Measurements from ENCODE around the gene APLP2.

DNA sequence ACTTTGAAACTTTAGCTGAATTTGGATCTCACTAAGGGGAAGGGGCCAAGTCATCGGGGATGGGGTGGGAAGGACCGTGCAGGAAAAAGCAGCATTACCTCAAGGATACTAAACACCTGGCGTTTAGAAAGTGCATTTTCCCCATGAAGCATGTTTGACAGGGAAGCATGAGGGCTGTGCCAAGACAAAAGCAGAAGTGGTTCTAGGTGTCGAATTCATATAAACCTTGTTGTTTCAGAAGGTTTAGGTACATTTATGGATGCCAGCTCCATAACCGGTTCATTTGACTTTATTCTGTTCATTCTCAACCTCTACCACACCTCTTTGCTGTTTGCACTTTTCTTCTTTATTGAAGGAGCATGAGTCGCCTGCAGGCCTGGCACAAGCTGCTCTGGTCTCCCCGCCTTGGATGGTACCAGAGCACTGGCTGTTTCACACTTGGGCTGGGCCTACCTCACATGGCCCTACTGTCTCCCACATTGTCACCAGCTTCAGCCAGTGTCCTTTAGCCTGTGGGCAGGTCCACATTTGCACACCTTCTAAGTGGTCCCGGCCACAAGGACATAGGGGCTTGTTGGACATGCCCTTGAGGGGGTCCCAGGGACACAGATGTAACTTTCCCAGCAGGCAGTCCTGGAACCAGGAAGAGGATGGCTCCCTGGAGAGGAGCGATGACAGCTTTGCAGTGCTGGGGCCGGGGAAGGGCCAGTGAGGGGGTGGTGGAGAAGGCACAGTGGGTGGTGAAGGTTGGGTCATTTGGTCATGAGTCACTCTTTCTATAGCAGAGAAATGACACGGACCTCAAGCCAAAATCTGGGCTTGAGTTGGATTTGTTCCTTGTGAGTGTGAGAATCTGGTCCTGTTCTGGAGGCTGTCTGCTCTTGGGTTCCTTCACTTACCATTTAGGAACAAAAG is 86.7 kb downstream of the APLP2 start:
- TF ChIP-seq, protein P1, sequence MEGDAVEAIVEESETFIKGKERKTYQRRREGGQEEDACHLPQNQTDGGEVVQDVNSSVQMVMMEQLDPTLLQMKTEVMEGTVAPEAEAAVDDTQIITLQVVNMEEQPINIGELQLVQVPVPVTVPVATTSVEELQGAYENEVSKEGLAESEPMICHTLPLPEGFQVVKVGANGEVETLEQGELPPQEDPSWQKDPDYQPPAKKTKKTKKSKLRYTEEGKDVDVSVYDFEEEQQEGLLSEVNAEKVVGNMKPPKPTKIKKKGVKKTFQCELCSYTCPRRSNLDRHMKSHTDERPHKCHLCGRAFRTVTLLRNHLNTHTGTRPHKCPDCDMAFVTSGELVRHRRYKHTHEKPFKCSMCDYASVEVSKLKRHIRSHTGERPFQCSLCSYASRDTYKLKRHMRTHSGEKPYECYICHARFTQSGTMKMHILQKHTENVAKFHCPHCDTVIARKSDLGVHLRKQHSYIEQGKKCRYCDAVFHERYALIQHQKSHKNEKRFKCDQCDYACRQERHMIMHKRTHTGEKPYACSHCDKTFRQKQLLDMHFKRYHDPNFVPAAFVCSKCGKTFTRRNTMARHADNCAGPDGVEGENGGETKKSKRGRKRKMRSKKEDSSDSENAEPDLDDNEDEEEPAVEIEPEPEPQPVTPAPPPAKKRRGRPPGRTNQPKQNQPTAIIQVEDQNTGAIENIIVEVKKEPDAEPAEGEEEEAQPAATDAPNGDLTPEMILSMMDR (conservative IDR thresholded peaks at IDR 0.05) = no peak
- no peak for TF ChIP-seq ZFX (IDR thresholded peaks at IDR 0.05)

All from C4-2B (cell line).